ENCODE measurements around the gene PDLIM5. TPM values are rescaled to one million over a fixed set of nuclear protein-coding genes. Genes with fewer than 3 reads are reported as not detected.
A peak's percentile ranks its signal among the peaks of the same experiment; 100 is the strongest.

Gene PDLIM5
- total and polyA plus RNA-seq, 7 donors, result 215 to 840 (median 480) TPM

DNA sequence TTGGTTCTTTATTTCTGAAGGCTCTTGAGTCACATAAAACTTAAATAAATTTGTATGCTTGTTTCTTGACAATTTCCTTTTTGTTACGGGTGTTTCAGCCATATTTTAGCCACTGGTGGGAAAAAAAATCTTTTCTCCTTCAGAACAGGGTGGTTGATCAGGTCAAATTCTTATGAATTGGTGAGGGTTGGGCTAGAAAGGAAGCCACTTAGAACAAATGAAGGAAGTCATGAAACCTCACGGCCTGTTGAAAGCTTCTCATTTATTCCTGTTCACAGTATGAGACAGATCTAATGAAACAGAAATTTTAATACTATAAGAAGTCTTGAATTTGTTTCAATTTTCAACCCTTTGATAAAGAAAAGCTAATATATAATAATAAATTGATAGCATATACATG is 12.1 kb upstream of the PDLIM5 start:
- peaks cover 12% of the 10 kb centered on the region for H3K4me1 ChIP-seq
- no peak overlapping the region for H3K4me3 ChIP-seq
- H3K27me3 ChIP-seq (ENCODE audit: insufficient read depth in 3 of 3, low read length in 2 of 3), result no peaks in the 10 kb centered on the region
- intact Hi-C loops (cut with DNase I), result no loop called here
- no peak overlapping the region for H3K27ac ChIP-seq
- no peak for TF ChIP-seq CTCF (IDR thresholded peaks at IDR 0.05)
- no peak for ATAC-seq
- H3K36me3 ChIP-seq (ENCODE audit: insufficient read depth in 1 of 2, low read depth in 1 of 2), result no peaks in the 10 kb centered on the region
- no peak for DNase-seq
- H3K9me3 ChIP-seq, result no peaks in the 10 kb centered on the region
- 62 to 73% (median 66%) methylated on average over 2 of the region's 2 CpGs for WGBS, 3 donors

DNA sequence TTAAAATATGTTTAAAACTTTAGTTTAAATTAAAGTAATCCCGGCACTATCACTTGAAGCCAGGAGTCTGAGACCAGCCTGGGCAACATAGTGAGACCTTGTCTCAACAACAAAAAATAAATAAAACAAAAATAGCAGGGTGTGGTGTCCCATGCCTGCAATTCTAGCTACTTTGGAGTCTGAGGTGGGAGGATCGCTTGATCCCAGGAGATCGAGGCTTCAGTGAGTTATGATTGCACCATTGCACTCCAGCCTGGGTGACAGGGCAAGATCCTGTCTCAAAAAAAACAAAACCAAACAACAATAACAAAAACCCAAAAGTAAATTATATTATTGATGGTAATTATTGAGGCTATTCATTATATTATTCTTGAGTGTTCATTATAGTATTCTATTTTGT is 9.9 kb upstream of the PDLIM5 start:
- Histone ChIP-seq H3K27me3 (ENCODE audit: insufficient read depth in 3 of 3, low read length in 2 of 3) (no peaks in the 10 kb centered on the region), H3K36me3 (ENCODE audit: insufficient read depth in 1 of 2, low read depth in 1 of 2) (no peaks in the 10 kb centered on the region), H3K9me3 (no peaks in the 10 kb centered on the region), H3K27ac (peak overlapping the region; percentile 81), H3K4me1 (peaks cover 23% of the 10 kb centered on the region), H3K4me3 (peak overlapping the region; percentile 33)
- no peak for TF ChIP-seq CTCF (IDR thresholded peaks at IDR 0.05)
- 32 to 39% (median 36%) methylated on average over 3 of the region's 3 CpGs for WGBS, 3 donors
- intact Hi-C loops (cut with DNase I), result no loop called here
- DNase-seq (no peak), ATAC-seq (peak; percentile 59 to 78 (median 68))

- H3K27me3 ChIP-seq (ENCODE audit: insufficient read depth in 3 of 3, low read length in 2 of 3), result no peaks in the 10 kb centered on the region
- peak overlapping the region; percentile 33 for H3K4me3 ChIP-seq
- TF ChIP-seq CTCF (IDR thresholded peaks at IDR 0.05), result no peak
- peaks cover 27% of the 10 kb centered on the region for H3K4me1 ChIP-seq
- H3K9me3 ChIP-seq, result no peaks in the 10 kb centered on the region
- intact Hi-C loops (cut with DNase I), result no loop called here
- no peaks in the 10 kb centered on the region for H3K36me3 ChIP-seq (ENCODE audit: insufficient read depth in 1 of 2, low read depth in 1 of 2)
- peak overlapping the region; percentile 81 for H3K27ac ChIP-seq
- ATAC-seq (peak; percentile 98), DNase-seq (no peak)
- 26 to 50% (median 33%) methylated on average over 1 of the region's 1 CpG for WGBS, 3 donors
These were observed 9.5 kb upstream of the PDLIM5 start for GRCh38 chr4:94442251-94442650.

DNA sequence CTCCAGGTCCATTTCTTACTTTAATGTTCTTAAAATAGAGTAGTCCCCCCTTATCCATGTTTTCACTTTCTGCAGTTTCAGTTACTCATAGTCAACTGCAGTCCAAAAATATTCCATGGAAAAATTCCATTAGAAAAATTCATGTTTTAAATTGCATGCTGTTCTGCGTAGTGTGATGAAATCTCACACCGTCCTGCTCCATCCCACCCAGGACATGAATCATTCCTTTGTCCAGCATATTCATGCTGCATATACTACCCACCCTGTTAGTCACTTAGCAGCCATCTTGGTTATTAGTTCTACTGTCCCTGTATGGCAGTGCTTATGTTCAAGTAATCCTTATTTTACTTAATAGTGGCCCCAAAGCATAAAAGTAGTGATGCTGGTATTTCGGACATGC is 5.4 kb upstream of the PDLIM5 start:
- intact Hi-C loops (cut with DNase I), result no loop called here
- ATAC-seq, result no peak
- TF ChIP-seq CTCF (IDR thresholded peaks at IDR 0.05), result no peak

DNA sequence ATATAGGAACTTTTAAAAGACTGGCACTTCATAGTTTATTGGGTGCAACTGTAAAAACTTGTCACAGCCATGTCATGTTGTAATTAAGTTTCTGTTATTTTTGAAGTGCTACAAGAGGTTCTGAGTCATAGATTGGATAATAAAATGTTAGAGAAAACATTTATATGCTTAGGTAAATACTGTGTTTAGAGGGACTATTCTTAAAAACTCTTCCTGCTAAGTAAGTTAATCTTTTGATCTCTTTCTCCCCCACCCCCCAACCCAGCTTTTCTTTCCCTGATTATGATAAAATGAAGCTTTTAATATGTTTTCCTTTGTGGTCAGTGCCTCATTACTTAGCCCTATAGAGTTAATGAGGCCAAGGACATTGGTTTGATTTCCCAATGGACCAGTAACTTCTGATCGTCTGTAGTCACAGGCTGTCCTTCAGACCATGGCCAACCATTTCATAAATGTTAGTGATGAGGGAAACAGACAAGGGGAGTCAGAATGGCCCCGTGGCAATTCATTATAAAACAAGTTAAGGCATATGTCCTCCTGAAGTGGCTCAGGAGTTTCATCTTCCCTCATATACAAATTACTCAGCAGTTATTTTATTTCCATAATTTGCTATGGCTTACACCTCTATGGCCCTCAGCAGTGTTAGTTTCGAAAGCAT is 3.9 kb upstream of the PDLIM5 start:
- intact Hi-C loops (cut with DNase I), result no loop called here
- H3K27ac ChIP-seq, result peak overlapping the region; percentile 99
- 50 to 60% (median 57%) methylated on average over 3 of the region's 3 CpGs for WGBS, 3 donors

More for the DNA sequence above, 5.4 kb upstream of the PDLIM5 start:
- H3K27me3 ChIP-seq (ENCODE audit: insufficient read depth in 3 of 3, low read length in 2 of 3), result no peaks in the 10 kb centered on the region
- H3K27ac ChIP-seq, result peak overlapping the region; percentile 99
- 51 to 67% (median 56%) methylated on average over 3 of the region's 3 CpGs for WGBS, 3 donors
- no peak for DNase-seq
- no peaks in the 10 kb centered on the region for H3K9me3 ChIP-seq
- peaks cover 44% of the 10 kb centered on the region for H3K4me1 ChIP-seq
- no peaks in the 10 kb centered on the region for H3K36me3 ChIP-seq (ENCODE audit: insufficient read depth in 1 of 2, low read depth in 1 of 2)
- no peak overlapping the region for H3K4me3 ChIP-seq

More for the DNA sequence above, 3.9 kb upstream of the PDLIM5 start:
- Histone ChIP-seq H3K4me1 (peaks cover 43% of the 10 kb centered on the region), H3K27me3 (ENCODE audit: insufficient read depth in 3 of 3, low read length in 2 of 3) (no peaks in the 10 kb centered on the region), H3K4me3 (peak overlapping the region; percentile 1), H3K36me3 (ENCODE audit: insufficient read depth in 1 of 2, low read depth in 1 of 2) (no peaks in the 10 kb centered on the region), H3K9me3 (no peaks in the 10 kb centered on the region)
- no peak for ATAC-seq
- TF ChIP-seq CTCF (IDR thresholded peaks at IDR 0.05), result no peak
- no peak for DNase-seq
